H1 (cell line): ENCODE results near the gene GXYLT1. TPM values are rescaled to one million over a fixed set of nuclear protein-coding genes. Genes with fewer than 3 reads are reported as not detected.

Experiments
- CTCF ChIA-PET: fragments of 300-600 bp; sonication (Branson Sonifier 250); formaldehyde crosslinking; loops from one replicate; lab custom pipeline; 2021; ENCODE audit not compliant: partially characterized antibody; lab: Charles Lee
- POLR2A ChIA-PET: fragments of 300-600 bp; sonication (Branson Sonifier 250); formaldehyde crosslinking; loops from one replicate; lab custom pipeline; 2021; ENCODE audit warnings: inconsistent platforms; ENCODE audit not compliant: partially characterized antibody; lab: Charles Lee
- DNase-seq, 2 experiments: peaks; one replicate each; pipeline versions ENCODE4 v3.0.0 to v3.0.0-alpha.2; 2010 to 2022; ENCODE audit warnings: low spot score in 2 of 2, low read depth in 1 of 2, mixed read lengths in 1 of 2
- FAIRE-seq: peaks from 2 replicates; lab custom pipeline; 2011; peaks lifted over from hg19 to GRCh38; lab: Jason Lieb, UNC
- H2AFZ ChIP-seq: 2 replicates; pipeline ENCODE4 v1.8.1; 2012; ENCODE audit warnings: low read length, inconsistent platforms
- H2AK5ac ChIP-seq: 2 replicates; pipeline ENCODE4 v1.6.1; 2013; ENCODE audit warnings: low read depth, low read length
- H2BK120ac ChIP-seq: replicated peaks from 2 replicates; pipeline ENCODE3; 2013; ENCODE audit warnings: low read depth, low read length, inconsistent platforms
- H2BK12ac ChIP-seq: 2 replicates; pipeline ENCODE4 v1.6.1; 2013; ENCODE audit warnings: low read depth, low read length
- H2BK15ac ChIP-seq: 2 replicates; pipeline ENCODE4 v1.6.1; 2013; ENCODE audit warnings: low read length
- H2BK20ac ChIP-seq: 2 replicates; pipeline ENCODE4 v1.6.1; 2013; ENCODE audit warnings: low read length
- H2BK5ac ChIP-seq: 2 replicates; pipeline ENCODE4 v1.6.1; 2013; ENCODE audit warnings: low read depth, low read length
- H3K14ac ChIP-seq: 2 replicates; pipeline ENCODE4 v1.6.1; 2013; ENCODE audit warnings: inconsistent platforms; ENCODE audit not compliant: insufficient read length
- H3K18ac ChIP-seq: 2 replicates; pipeline ENCODE4 v1.6.1; 2013; ENCODE audit warnings: low read length; ENCODE audit errors: extremely low read depth
- H3K23ac ChIP-seq: 2 replicates; pipeline ENCODE4 v1.6.1; 2013; ENCODE audit warnings: inconsistent platforms; ENCODE audit not compliant: insufficient read length
- H3K23me2 ChIP-seq: 2 replicates; pipeline ENCODE4 v1.6.1; 2013; ENCODE audit warnings: low read depth, low read length
- H3K27ac ChIP-seq: 2 replicates; pipeline ENCODE4 v1.6.1; 2011; ENCODE audit warnings: low read depth, low read length, inconsistent platforms
- H3K27me3 ChIP-seq, 4 experiments: replicated peaks in 1 of 4; 1 replicate in 1 of 4; 2 replicates in 3 of 4; pipeline versions ENCODE4 v1.6.1 to v1.8.1; 2011 to 2013; ENCODE audit warnings: low read length in 3 of 4, mild to moderate bottlenecking in 3 of 4, inconsistent platforms in 2 of 4, mixed read lengths in 2 of 4, moderate library complexity in 1 of 4; ENCODE audit not compliant: control insufficient read depth in 3 of 4, insufficient read depth in 3 of 4; ENCODE audit errors: extremely low read depth in 1 of 4
- H3K36me3 ChIP-seq, 4 experiments: 2 replicates each; pipeline versions ENCODE4 v1.6.1 to v1.8.1; 2011 to 2013; ENCODE audit warnings: mild to moderate bottlenecking in 4 of 4, low read length in 3 of 4, moderate library complexity in 2 of 4, control low read depth in 1 of 4, inconsistent platforms in 1 of 4; ENCODE audit not compliant: insufficient read depth in 4 of 4, control insufficient read depth in 2 of 4
- H3K4ac ChIP-seq: replicated peaks from 2 replicates; pipeline ENCODE3; 2013; ENCODE audit warnings: low read length, low read depth, mixed read lengths, inconsistent platforms; ENCODE audit not compliant: insufficient read length
- H3K4me1 ChIP-seq, 4 experiments: replicated peaks in 1 of 4; 1 replicate in 1 of 4; 2 replicates in 3 of 4; pipeline versions ENCODE4 v1.6.1 to v1.8.1; 2011 to 2013; ENCODE audit warnings: low read length in 3 of 4, inconsistent platforms in 2 of 4, mixed read lengths in 1 of 4; ENCODE audit not compliant: insufficient read depth in 4 of 4, control insufficient read depth in 3 of 4
- H3K4me2 ChIP-seq, 2 experiments: 2 replicates each; pipeline versions ENCODE4 v1.6.1 to v1.8.1; 2011 to 2013; ENCODE audit warnings: low read depth in 2 of 2, low read length in 2 of 2, control low read depth in 1 of 2, inconsistent platforms in 1 of 2, mild to moderate bottlenecking in 1 of 2; ENCODE audit not compliant: insufficient read depth in 1 of 2
- H3K4me3 ChIP-seq, 4 experiments: fragments of 200-600, 300-600 bp in 1 of 4; sonication (generic), shearing (Covaris generic), sonication (Bioruptor Twin) in 1 of 4; 2 replicates each; pipeline versions ENCODE4 v1.5.1 to v1.8.1; 2011 to 2016; ENCODE audit warnings: low read length in 4 of 4, low read depth in 3 of 4, control low read depth in 2 of 4, inconsistent platforms in 2 of 4, mild to moderate bottlenecking in 2 of 4, mixed read lengths in 1 of 4, moderate library complexity in 1 of 4; ENCODE audit not compliant: insufficient read depth in 2 of 4; ENCODE audit errors: extremely low read depth in 1 of 4
- H3K56ac ChIP-seq: replicated peaks from 2 replicates; pipeline ENCODE3; 2013; ENCODE audit warnings: low read depth, mild to moderate bottlenecking, mixed read lengths, low read length, inconsistent platforms; ENCODE audit not compliant: insufficient read length
- H3K79me1 ChIP-seq: 2 replicates; pipeline ENCODE4 v1.6.1; 2013; ENCODE audit warnings: low read depth, low read length, control low read depth
- H3K79me2 ChIP-seq, 2 experiments: 2 replicates each; pipeline versions ENCODE4 v1.6.1 to v1.8.1; 2012 to 2013; ENCODE audit warnings: low read length in 2 of 2, mild to moderate bottlenecking in 2 of 2, inconsistent platforms in 1 of 2; ENCODE audit not compliant: insufficient read depth in 2 of 2, control insufficient read depth in 1 of 2
- H3K9ac ChIP-seq, 4 experiments: replicated peaks in 1 of 4; 1 replicate in 1 of 4; 2 replicates in 3 of 4; pipeline versions ENCODE4 v1.6.1 to v1.8.1; 2011 to 2013; ENCODE audit warnings: low read depth in 3 of 4, low read length in 3 of 4, control low read depth in 2 of 4, mild to moderate bottlenecking in 2 of 4, moderate library complexity in 2 of 4, inconsistent platforms in 1 of 4; ENCODE audit errors: extremely low read depth in 1 of 4
- H3K9me3 ChIP-seq, 2 experiments: 2 replicates each; pipeline versions ENCODE4 v1.6.1 to v1.8.1; 2012 to 2013; ENCODE audit warnings: mild to moderate bottlenecking in 2 of 2, moderate library complexity in 2 of 2, control low read depth in 1 of 2, inconsistent platforms in 1 of 2, low read depth in 1 of 2, low read length in 1 of 2, mixed read lengths in 1 of 2; ENCODE audit not compliant: insufficient read depth in 2 of 2
- H4K20me1 ChIP-seq, 2 experiments: replicated peaks in 1 of 2; 2 replicates each; pipeline versions ENCODE3 to v1.8.1; 2011 to 2013; ENCODE audit warnings: inconsistent platforms in 2 of 2, low read length in 2 of 2, mild to moderate bottlenecking in 1 of 2; ENCODE audit not compliant: insufficient read depth in 2 of 2, control insufficient read depth in 1 of 2
- H4K5ac ChIP-seq: 2 replicates; pipeline ENCODE4 v1.6.1; 2013; ENCODE audit warnings: low read length, low read depth, mixed read lengths, inconsistent platforms; ENCODE audit not compliant: insufficient read length
- H4K8ac ChIP-seq: 2 replicates; pipeline ENCODE4 v1.8.0; 2013; ENCODE audit warnings: mild to moderate bottlenecking, moderate library complexity, low read length, inconsistent platforms; ENCODE audit not compliant: insufficient read depth; ENCODE audit errors: extremely low read depth
- H4K91ac ChIP-seq: replicated peaks from 2 replicates; pipeline ENCODE3; 2013; ENCODE audit warnings: low read length, mixed read lengths, inconsistent platforms; ENCODE audit not compliant: insufficient read length
- CHD1 ChIP-seq: IDR thresholded peaks from 2 replicates; pipeline ENCODE4 v1.6.1; 2012; ENCODE audit warnings: low read depth, low read length, improper control_type of control experiment
- CTBP2 ChIP-seq: IDR thresholded peaks from 2 replicates; pipeline ENCODE4 v1.7.0; 2011; ENCODE audit warnings: borderline replicate concordance, mild to moderate bottlenecking, moderate library complexity, mixed read lengths, low read length; ENCODE audit not compliant: insufficient read depth, insufficient read length
- EP300 ChIP-seq, 2 experiments: IDR thresholded peaks; 1 replicate in 1 of 2; 2 replicates in 1 of 2; pipeline ENCODE4 v1.6.1; 2011 to 2012; ENCODE audit warnings: low read depth in 2 of 2, low read length in 2 of 2, mild to moderate bottlenecking in 2 of 2, borderline replicate concordance in 1 of 2, inconsistent platforms in 1 of 2, moderate library complexity in 1 of 2
- EZH2 ChIP-seq: fragments of 200-600 bp; sonication (generic); IDR thresholded peaks from 2 replicates; pipeline ENCODE4 v1.7.1; 2012; ENCODE audit warnings: low read depth, mild to moderate bottlenecking, moderate library complexity, low read length, inconsistent platforms; ENCODE audit not compliant: severe bottlenecking
- MAX ChIP-seq: IDR thresholded peaks from 2 replicates; pipeline ENCODE4 v1.6.1; 2012; ENCODE audit warnings: inconsistent platforms
- NANOG ChIP-seq: IDR thresholded peaks from 2 replicates; pipeline ENCODE4 v1.6.1; 2011; ENCODE audit warnings: low read length, low read depth, mild to moderate bottlenecking, inconsistent platforms; ENCODE audit not compliant: insufficient read depth, poor library complexity, severe bottlenecking
- POLR2A ChIP-seq, 2 experiments: IDR thresholded peaks; 1 replicate in 1 of 2; 2 replicates in 1 of 2; pipeline ENCODE4 v1.6.1; 2011; ENCODE audit warnings: low read depth in 2 of 2, low read length in 2 of 2, mild to moderate bottlenecking in 2 of 2; ENCODE audit errors: control extremely low read depth in 1 of 2
- SP2 ChIP-seq: IDR thresholded peaks from 2 replicates; pipeline ENCODE4 v1.6.1; 2012; ENCODE audit warnings: mild to moderate bottlenecking, low read length, inconsistent platforms
- SRF ChIP-seq: IDR thresholded peaks from 2 replicates; pipeline ENCODE4 v1.6.1; 2011; ENCODE audit warnings: mild to moderate bottlenecking, low read depth, low read length, moderate library complexity
- TAF1 ChIP-seq: IDR thresholded peaks from 2 replicates; pipeline ENCODE4 v1.6.1; 2011; ENCODE audit warnings: mild to moderate bottlenecking, low read depth, low read length
- TAF7 ChIP-seq: optimal IDR thresholded peaks from 2 replicates; pipeline ENCODE3; 2011; ENCODE audit warnings: low read depth, mild to moderate bottlenecking, inconsistent platforms, low read length, moderate library complexity, borderline replicate concordance
- WGBS, 2 experiments: shearing (Covaris generic) in 1 of 2; methylation state at CpG; one replicate each; pipeline versions ENCODE4 v1.1.6 to v1.1.7; 2013 to 2015; ENCODE audit warnings: low lambda C conversion rate in 2 of 2, mixed read lengths in 2 of 2, inconsistent platforms in 1 of 2, low coverage in 1 of 2, missing lambda C conversion rate in 1 of 2; ENCODE audit not compliant: insufficient replicate concordance in 2 of 2, insufficient coverage in 1 of 2, insufficient read length in 1 of 2; ENCODE audit errors: extremely low coverage in 1 of 2, missing lambda C conversion rate in 1 of 2; 5-methylcytosine and 5-hydroxymethylcytosine counted together
- polyA plus RNA-seq, 7 experiments: library from polyadenylated mRNA; depleted of rRNA in 3 of 7; stranded (reverse) in 5 of 7; unstranded in 2 of 7; fragments of >200 nt in 5 of 7; fragments of 200-250 nt in 2 of 7; gene quantifications; 1 replicate in 5 of 7; 2 replicates in 1 of 7; 4 replicates in 1 of 7; pipeline versions ENCODE4 v1.2.1 to v1.2.3, GENCODE V29; 2011 to 2013; ENCODE audit warnings: missing spikeins in 2 of 7, mixed read lengths in 2 of 7
- total RNA-seq: library from RNA; stranded (reverse); fragmentation: NEBNext Ultra II Directional; extraction: Animal tissue kit (Norgen Biotek cat#: 25700); gene quantifications from 2 replicates; pipeline ENCODE4 v1.2.1, GENCODE V29; 2021

Gene GXYLT1
- total and polyA plus RNA-seq, 2 of the 8 experiments (the other 6 are each of a cell fraction or from before 2014, with no cell fraction given) = 3.1 to 10.7 TPM

- H3K79me1 ChIP-seq = no peaks in the 10 kb centered on the region
- no peaks in the 10 kb centered on the region for H3K27me3 ChIP-seq
- no peak overlapping the region for H4K8ac ChIP-seq
- H3K9ac ChIP-seq = no peak overlapping the region
- no peak overlapping the region for H2BK120ac ChIP-seq
- H3K79me2 ChIP-seq = no peaks in the 10 kb centered on the region
- no peaks in the 10 kb centered on the region for H3K23me2 ChIP-seq
- POLR2A ChIA-PET = no interaction called here
- H3K56ac ChIP-seq = no peak overlapping the region
- H3K9me3 ChIP-seq = no peaks in the 10 kb centered on the region
- 68% methylated on average over 1 of the region's 1 CpG; no CpG with 5 or more reads in 1 of the 2 experiments for WGBS, 2 experiments
- H3K4me3 ChIP-seq = no peak overlapping the region
- no peak for FAIRE-seq
- H4K91ac ChIP-seq = no peak overlapping the region
- no peak overlapping the region for H3K4me2 ChIP-seq
- CTCF ChIA-PET = interaction anchor here (1.2 kb wide), 1 partner anchor 31 kb away, joined by 3 read pairs; no protein-coding TSS in a partner anchor
- H3K27ac ChIP-seq = no peak overlapping the region
- H2BK5ac ChIP-seq = no peak overlapping the region
- H3K18ac ChIP-seq = no peak overlapping the region
- no peak overlapping the region for H3K4ac ChIP-seq
- H3K36me3 ChIP-seq = no peaks in the 10 kb centered on the region
- H4K5ac ChIP-seq = no peak overlapping the region
- no peak overlapping the region for H3K14ac ChIP-seq
- DNase-seq = no peak
- H3K4me1 ChIP-seq = no peaks in the 10 kb centered on the region
- no peak overlapping the region for H3K23ac ChIP-seq
- no peak overlapping the region for H2BK15ac ChIP-seq
- no peaks in the 10 kb centered on the region for H4K20me1 ChIP-seq
- H2BK20ac ChIP-seq = no peak overlapping the region
- H2AK5ac ChIP-seq = no peak overlapping the region
- no peak overlapping the region for H2AFZ ChIP-seq
- H2BK12ac ChIP-seq = no peak overlapping the region
- TF ChIP-seq TAF1 (no peak), EP300 (IDR thresholded peaks at IDR 0.05; ENCODE audit: borderline replicate concordance in 1 of 2, low read depth in 2 of 2, low read length in 2 of 2) (no peak), EZH2 (no peak), CTBP2 (no peak), MAX (no peak), TAF7 (no peak), SRF (no peak), NANOG (no peak), SP2 (no peak), POLR2A (IDR thresholded peaks at IDR 0.05; ENCODE audit: control extremely low read depth in 1 of 2, low read depth in 2 of 2, low read length in 2 of 2) (no peak), CHD1 (no peak)
Measured at GRCh38 chr12:42161529-42161928, 16.9 kb upstream of the GXYLT1 start.
